H1 (cell line): ENCODE measurements around the gene NARS2. TPM values are rescaled to one million over a fixed set of nuclear protein-coding genes. Genes with fewer than 3 reads are reported as not detected.

ENCODE experiments used
- CEBPB ChIP-seq: IDR thresholded peaks from 2 replicates; pipeline ENCODE4 v1.6.1; 2012; ENCODE audit warnings: low read depth, low read length
- CHD7 ChIP-seq: fragments of 300-600 bp; sonication (generic); IDR thresholded peaks from 2 replicates; pipeline ENCODE4 v1.7.1; 2012; ENCODE audit warnings: low read length, moderate library complexity, mild to moderate bottlenecking, inconsistent platforms; ENCODE audit not compliant: insufficient replicate concordance
- EP300 ChIP-seq, 2 experiments: IDR thresholded peaks; 1 replicate in 1 of 2; 2 replicates in 1 of 2; pipeline ENCODE4 v1.6.1; 2011 to 2012; ENCODE audit warnings: low read depth in 2 of 2, low read length in 2 of 2, mild to moderate bottlenecking in 2 of 2, borderline replicate concordance in 1 of 2, inconsistent platforms in 1 of 2, moderate library complexity in 1 of 2
- GTF2F1 ChIP-seq: IDR thresholded peaks from 2 replicates; pipeline ENCODE4 v1.6.1; 2012; ENCODE audit warnings: low read depth, low read length, improper control_type of control experiment, borderline replicate concordance
- HDAC2 ChIP-seq, 2 experiments: fragments of 300-600 bp in 1 of 2; sonication (generic) in 1 of 2; IDR thresholded peaks; 2 replicates each; pipeline ENCODE4 v1.6.1; 2011 to 2012; ENCODE audit warnings: low read depth in 2 of 2, low read length in 2 of 2, mild to moderate bottlenecking in 2 of 2, moderate library complexity in 2 of 2, borderline replicate concordance in 1 of 2, inconsistent platforms in 1 of 2
- RXRA ChIP-seq: IDR thresholded peaks from 2 replicates; pipeline ENCODE4 v1.6.1; 2011; ENCODE audit warnings: low read depth, mild to moderate bottlenecking, low read length, moderate library complexity; ENCODE audit not compliant: insufficient read depth
- SP2 ChIP-seq: IDR thresholded peaks from 2 replicates; pipeline ENCODE4 v1.6.1; 2012; ENCODE audit warnings: mild to moderate bottlenecking, low read length, inconsistent platforms
- polyA plus RNA-seq, 7 experiments: library from polyadenylated mRNA; depleted of rRNA in 3 of 7; stranded (reverse) in 5 of 7; unstranded in 2 of 7; fragments of >200 nt in 5 of 7; fragments of 200-250 nt in 2 of 7; gene quantifications; 1 replicate in 5 of 7; 2 replicates in 1 of 7; 4 replicates in 1 of 7; pipeline versions ENCODE4 v1.2.1 to v1.2.3, GENCODE V29; 2011 to 2013; ENCODE audit warnings: missing spikeins in 2 of 7, mixed read lengths in 2 of 7
- total RNA-seq: library from RNA; stranded (reverse); fragmentation: NEBNext Ultra II Directional; extraction: Animal tissue kit (Norgen Biotek cat#: 25700); gene quantifications from 2 replicates; pipeline ENCODE4 v1.2.1, GENCODE V29; 2021
- TF ChIP-seq, protein P1 (sequence below): IDR thresholded peaks from 2 replicates; pipeline ENCODE4 v1.6.1; 2011; ENCODE audit warnings: low read depth, mild to moderate bottlenecking, low read length; ENCODE audit not compliant: insufficient read depth

Gene NARS2
- total and polyA plus RNA-seq, 2 of the 8 experiments (the other 6 are each of a cell fraction or from before 2014, with no cell fraction given) = 26.2 to 51.6 TPM

DNA sequence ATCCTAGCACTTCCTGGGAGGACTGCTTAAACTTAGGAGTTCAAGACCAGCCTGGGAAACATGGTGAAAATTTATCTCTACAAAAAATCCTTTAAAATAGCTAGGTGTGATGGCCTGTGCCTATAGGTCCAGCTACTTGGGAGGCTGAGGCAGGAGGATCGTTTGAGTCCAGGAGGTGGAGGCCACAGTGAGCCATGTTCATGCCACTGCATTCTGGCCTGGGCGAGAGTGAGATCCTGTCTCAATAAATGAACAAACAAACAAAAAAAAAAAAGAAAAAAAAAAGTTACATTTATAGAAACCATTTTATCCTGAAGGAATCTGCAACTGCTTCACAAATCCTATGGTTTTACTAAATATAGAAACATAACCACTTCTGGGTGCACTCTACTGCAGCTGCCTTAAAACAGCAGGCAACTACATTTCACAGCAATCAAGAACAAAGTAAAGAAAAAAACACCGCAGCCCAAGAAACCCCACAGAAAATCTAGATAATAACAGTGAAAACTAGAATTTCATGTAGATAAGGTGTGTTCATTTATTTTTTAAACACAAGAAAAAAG, 81.2 kb downstream of the NARS2 start (continued):
- TF ChIP-seq CHD7 = no peak
- no peak for TF ChIP-seq EP300 (IDR thresholded peaks at IDR 0.05; ENCODE audit: borderline replicate concordance in 1 of 2, low read depth in 2 of 2, low read length in 2 of 2)
- TF ChIP-seq RXRA = no peak
- no peak for TF ChIP-seq GTF2F1
- TF ChIP-seq, protein P1, sequence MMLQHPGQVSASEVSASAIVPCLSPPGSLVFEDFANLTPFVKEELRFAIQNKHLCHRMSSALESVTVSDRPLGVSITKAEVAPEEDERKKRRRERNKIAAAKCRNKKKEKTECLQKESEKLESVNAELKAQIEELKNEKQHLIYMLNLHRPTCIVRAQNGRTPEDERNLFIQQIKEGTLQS = no peak
- TF ChIP-seq CEBPB = no peak
- TF ChIP-seq SP2 = no peak
- TF ChIP-seq HDAC2 (IDR thresholded peaks at IDR 0.05; ENCODE audit: borderline replicate concordance in 1 of 2, low read depth in 2 of 2, low read length in 2 of 2) = no peak
